Ureter (tissue), 1 donor: ENCODE results near the gene TRIM49B. TPM values are rescaled to one million over a fixed set of nuclear protein-coding genes. Genes with fewer than 3 reads are reported as not detected.
"Not testable (repeated sequence)": the region's sequence is repeated elsewhere in the genome, so short reads cannot be mapped to it uniquely, and the experiment has no call there.

ENCODE experiments used
- DNase-seq: peaks from one replicate; pipeline ENCODE4 v3.0.0-alpha.2; 2020; ENCODE audit warnings: low spot score
- total RNA-seq: library from RNA; stranded (reverse); gene quantifications from one replicate; pipeline ENCODE4 v1.2.4, GENCODE V29; 2023
- donor health status: DM: yes; HTN: yes; CAD: no.

The TRIM49B gene, protein sequence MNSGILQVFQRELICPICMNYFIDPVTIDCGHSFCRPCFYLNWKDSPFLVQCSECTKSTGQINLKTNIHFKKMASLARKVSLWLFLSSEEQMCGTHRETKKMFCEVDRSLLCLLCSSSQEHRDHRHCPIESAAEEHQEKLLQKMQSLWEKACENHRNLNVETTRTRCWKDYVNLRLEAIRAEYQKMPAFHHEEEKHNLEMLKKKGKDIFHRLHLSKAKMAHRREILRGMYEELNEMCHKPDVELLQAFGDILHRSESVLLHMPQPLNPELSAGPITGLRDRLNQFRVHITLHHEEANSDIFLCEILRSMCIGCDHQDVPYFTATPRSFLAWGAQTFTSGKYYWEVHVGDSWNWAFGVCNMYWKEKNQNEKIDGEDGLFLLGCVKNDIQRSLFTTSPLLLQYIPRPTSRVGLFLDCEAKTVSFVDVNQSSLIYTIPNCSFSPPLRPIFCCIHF
- not detected for total RNA-seq

GRCh38 chr11:49028523-49028922 is at the start of gene TRIM49B:
TSS of gene TRIM49B (plus strand) at chr11:49028823. CDS start at chr11:49031600, 2,777 bp downstream.
- DNase-seq, result not testable (repeated sequence)

DNA sequence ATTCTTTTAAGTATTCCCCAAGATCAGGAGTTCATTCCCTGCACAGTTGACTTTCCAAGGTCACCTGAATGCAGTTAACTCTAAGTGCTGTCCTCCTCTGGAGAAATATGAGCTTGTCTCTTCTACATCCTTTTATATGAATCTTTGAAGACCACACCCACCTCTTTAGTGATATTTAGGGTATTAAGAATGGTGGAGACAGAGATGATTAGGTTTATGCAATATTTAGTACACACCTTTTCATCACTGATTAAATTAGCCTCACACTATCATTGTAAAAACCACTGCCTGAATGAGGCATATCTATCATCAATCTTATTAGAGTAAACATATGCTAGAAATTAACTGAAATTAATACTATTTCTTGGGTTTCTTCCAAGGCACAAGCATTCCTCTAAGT is 44.8 kb upstream of the TRIM49B start, which contains the start of gene TRIM51G:
TRIM51G (minus strand) TSS at position 101 of the 400 bp plus-strand sequence. CDS start 2,190 bp downstream, outside the sequence.
- not testable (repeated sequence) for DNase-seq

- not testable (repeated sequence) for DNase-seq
Measured at GRCh38 chr11:49048229-49048628, 19.6 kb downstream of the TRIM49B start.

DNA sequence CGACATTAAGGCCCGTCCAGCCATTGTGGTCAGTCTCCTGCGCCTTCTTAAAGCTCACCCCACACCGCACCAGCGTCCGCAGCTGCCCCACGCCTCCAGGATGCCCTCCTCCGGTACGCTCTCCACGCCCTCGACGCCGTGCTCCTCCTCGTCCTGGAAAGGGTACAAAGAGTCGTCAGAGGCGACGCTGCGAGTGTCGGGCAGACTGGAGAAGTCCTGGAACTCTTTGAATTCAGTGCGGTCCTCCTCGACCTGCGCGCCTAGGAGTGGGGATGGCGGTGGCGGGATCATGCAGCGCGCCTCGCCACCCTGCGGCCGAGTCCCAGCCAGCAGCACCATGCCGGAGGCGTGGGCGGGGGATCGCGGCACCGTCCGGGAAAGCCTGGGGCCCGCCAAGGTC is 21.2 kb downstream of the TRIM49B start:
- DNase-seq, result not testable (repeated sequence)

- not testable (repeated sequence) for DNase-seq
Measured at GRCh38 chr11:49059012-49059411, 30.4 kb downstream of the TRIM49B start, which contains the start of gene TRIM64C. TSS of gene TRIM64C (minus strand) at chr11:49059112. CDS start at chr11:49059112, 0 bp downstream.

DNA sequence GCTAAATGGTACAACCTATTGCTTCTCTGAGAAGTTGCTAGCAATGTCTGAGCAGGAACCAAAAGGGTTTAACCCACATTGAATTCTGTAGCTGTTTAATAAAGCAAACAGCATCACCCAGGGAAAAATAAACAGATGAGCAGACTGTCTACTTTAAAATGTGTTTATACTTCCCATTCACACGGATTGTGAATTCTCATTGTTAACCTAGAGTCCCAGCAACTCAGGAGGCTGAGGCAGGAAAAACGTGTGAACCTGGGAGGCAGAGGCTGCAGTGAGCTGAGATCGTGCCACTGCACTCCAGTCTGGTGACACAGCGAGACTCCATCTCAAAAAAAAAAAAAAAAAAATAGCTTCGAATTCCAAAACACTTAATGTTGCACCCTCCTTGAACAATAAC is 41.3 kb downstream of the TRIM49B start:
- DNase-seq, result not testable (repeated sequence)

Other genes starting within 250 kb of the TRIM49B start
- gene TRIM51G, start 44.9 kb upstream of the TRIM49B start, total RNA-seq, result not detected
- gene TRIM64C, start 30.3 kb downstream of the TRIM49B start, total RNA-seq, result not detected
- 0.65 TPM for gene FOLH1, start 179.8 kb downstream of the TRIM49B start, total RNA-seq